ENCODE data around the gene FALEC. TPM values are rescaled to one million over a fixed set of nuclear protein-coding genes. Genes with fewer than 3 reads are reported as not detected.

Gene FALEC
- total RNA-seq, 1 experiment from 2014 or later: 0.59 TPM

DNA sequence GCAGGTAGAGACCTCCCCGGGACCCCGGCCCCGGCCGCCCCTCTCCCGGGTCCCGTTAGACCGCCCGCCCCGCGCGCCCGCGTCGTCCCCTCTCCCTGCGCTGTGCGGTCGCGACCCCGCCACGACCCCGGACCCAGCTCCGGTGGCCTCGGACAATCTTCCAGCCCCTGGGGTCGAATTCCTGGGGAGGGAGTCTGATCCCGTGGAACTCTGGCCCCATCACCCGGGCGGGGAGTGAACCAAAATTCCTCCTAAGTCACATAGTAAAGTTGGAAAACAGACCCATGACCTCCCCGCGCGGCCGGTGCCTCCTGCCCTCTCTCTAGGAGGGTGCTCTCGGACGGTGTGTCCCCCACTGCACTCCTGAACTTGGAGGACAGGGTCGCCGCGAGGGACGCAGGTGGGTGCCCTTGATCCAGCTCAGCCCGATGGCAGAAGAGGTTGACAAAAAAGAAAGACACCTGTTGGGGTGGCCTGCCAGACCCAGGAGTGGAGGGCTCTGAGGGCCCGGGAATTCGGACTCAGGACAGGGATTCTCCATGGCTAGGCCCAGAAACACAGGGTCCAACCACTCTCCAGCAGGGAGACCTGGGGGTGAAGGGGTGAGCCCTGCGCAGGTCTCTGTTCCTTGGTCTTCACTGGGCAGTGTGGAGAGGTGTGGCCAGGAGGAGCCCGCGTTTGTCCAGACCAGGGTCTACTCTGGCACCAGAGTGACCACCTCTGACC, 34.1 kb downstream of the FALEC start:
- CTCF ChIA-PET: interaction anchor here (0.5 to 1.9 kb wide), 5 partner anchors 10 to 310 kb away, joined by 3 to 11 read pairs (median 5); no protein-coding TSS in a partner anchor
- H3K27me3 Mint-ChIP-seq (ENCODE audit: insufficient read depth, unreplicated experiment): no peaks in the 10 kb centered on the region

DNA sequence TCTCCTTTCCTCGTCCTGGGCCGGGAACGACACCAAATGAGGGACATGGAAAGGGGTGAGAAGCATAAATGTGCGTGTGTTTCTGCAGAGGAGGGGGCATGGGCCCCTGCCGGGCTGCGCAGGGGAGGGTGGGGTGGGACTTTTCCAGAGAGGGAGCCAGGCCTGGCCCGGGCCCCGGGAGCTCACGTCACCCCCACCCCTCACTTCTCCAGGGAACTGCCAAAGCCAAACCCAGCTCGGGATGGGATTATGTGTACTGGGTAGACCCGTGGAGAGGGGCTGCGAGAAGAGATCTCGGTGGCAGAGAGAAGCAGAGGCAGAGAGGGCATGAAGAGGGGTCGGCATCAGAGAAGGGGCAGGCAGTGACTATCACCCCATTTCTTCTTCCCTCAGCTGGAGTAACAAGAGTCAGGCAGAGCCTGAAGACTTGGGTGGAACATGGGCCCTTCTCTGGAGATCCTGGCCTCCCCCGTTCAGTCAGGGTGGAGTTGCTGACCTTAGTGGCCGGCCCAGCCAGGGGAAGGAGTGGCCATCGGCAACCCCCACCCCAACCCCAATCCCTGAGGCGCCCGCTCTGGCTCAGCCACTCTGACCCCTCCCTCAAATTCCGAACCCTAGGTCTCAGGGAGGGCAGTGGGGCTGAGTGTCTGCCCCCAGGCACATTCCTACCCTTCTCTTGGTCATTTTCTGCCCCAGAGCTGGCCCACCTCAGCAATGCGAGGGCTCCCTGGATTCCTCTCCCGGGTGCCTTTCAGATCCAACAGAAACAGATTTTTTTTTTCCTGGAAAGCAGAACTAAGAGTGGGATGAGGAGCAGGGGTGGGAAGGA, 34.9 kb downstream of the FALEC start:
- no TSS peak for BruUV-seq (replicated peaks)
- no peaks in the 10 kb centered on the region for H3K27me3 ChIP-seq (replicated peaks; ENCODE audit: control insufficient read depth, insufficient read depth, low read length)
- intact Hi-C loops (cut with micrococcal nuclease; ENCODE audit: unreplicated experiment): no loop called here
- H3K36me3 ChIP-seq (ENCODE audit: control insufficient read depth, insufficient read depth, low read length): no peaks in the 10 kb centered on the region
- peak overlapping the region; percentile 80 for H3K4me3 Mint-ChIP-seq (ENCODE audit: unreplicated experiment)
- H3K27me3 Mint-ChIP-seq (ENCODE audit: insufficient read depth, unreplicated experiment): no peaks in the 10 kb centered on the region
- ChIA-PET POLR2A (interaction anchor here (1.0 to 1.8 kb wide), 4 partner anchors 11 to 19 kb away, joined by 3 to 8 read pairs (median 6); no protein-coding TSS in a partner anchor), CTCF (interaction anchor here (1.1 to 1.9 kb wide), 3 partner anchors 9 to 40 kb away, joined by 5 to 11 read pairs (median 8); no protein-coding TSS in a partner anchor)
- DNase-seq: peak; percentile 49 to 79
- TF ChIP-seq, protein P1, sequence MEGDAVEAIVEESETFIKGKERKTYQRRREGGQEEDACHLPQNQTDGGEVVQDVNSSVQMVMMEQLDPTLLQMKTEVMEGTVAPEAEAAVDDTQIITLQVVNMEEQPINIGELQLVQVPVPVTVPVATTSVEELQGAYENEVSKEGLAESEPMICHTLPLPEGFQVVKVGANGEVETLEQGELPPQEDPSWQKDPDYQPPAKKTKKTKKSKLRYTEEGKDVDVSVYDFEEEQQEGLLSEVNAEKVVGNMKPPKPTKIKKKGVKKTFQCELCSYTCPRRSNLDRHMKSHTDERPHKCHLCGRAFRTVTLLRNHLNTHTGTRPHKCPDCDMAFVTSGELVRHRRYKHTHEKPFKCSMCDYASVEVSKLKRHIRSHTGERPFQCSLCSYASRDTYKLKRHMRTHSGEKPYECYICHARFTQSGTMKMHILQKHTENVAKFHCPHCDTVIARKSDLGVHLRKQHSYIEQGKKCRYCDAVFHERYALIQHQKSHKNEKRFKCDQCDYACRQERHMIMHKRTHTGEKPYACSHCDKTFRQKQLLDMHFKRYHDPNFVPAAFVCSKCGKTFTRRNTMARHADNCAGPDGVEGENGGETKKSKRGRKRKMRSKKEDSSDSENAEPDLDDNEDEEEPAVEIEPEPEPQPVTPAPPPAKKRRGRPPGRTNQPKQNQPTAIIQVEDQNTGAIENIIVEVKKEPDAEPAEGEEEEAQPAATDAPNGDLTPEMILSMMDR (IDR thresholded peaks at IDR 0.05; ENCODE audit: insufficient read depth in 1 of 2, low read depth in 1 of 2, low read length in 1 of 2, severe bottlenecking in 1 of 2, unreplicated experiment in 1 of 2): no peak
- H3K9me3 Mint-ChIP-seq (ENCODE audit: unreplicated experiment): no peaks in the 10 kb centered on the region
- peaks cover 44% of the 10 kb centered on the region for H3K4me1 ChIP-seq
- H3K4me1 Mint-ChIP-seq (ENCODE audit: low read depth, unreplicated experiment): peaks cover 19% of the 10 kb centered on the region
- H3K9me3 ChIP-seq: no peaks in the 10 kb centered on the region
- H3K4me3 ChIP-seq (ENCODE audit: low read depth, low read length): no peak overlapping the region
- peak overlapping the region; percentile 92 for H3K27ac Mint-ChIP-seq (ENCODE audit: unreplicated experiment)
- peaks cover 29% of the 10 kb centered on the region for H3K36me3 Mint-ChIP-seq (ENCODE audit: insufficient read depth, unreplicated experiment)

More for the DNA sequence above, 34.1 kb downstream of the FALEC start:
- Histone ChIP-seq H3K4me3 (ENCODE audit: low read depth, low read length) (peak overlapping the region; percentile 82), H3K9me3 (no peaks in the 10 kb centered on the region), H3K27me3 (replicated peaks; ENCODE audit: control insufficient read depth, insufficient read depth, low read length) (no peaks in the 10 kb centered on the region), H3K36me3 (ENCODE audit: control insufficient read depth, insufficient read depth, low read length) (no peaks in the 10 kb centered on the region), H3K4me1 (peaks cover 44% of the 10 kb centered on the region)
- Mint-ChIP-seq H3K9me3 (ENCODE audit: unreplicated experiment) (no peaks in the 10 kb centered on the region), H3K4me3 (ENCODE audit: unreplicated experiment) (peak overlapping the region; percentile 80), H3K36me3 (ENCODE audit: insufficient read depth, unreplicated experiment) (peaks cover 25% of the 10 kb centered on the region), H3K4me1 (ENCODE audit: low read depth, unreplicated experiment) (peaks cover 21% of the 10 kb centered on the region), H3K27ac (ENCODE audit: unreplicated experiment) (peak overlapping the region; percentile 92)
- intact Hi-C loops (cut with micrococcal nuclease; ENCODE audit: unreplicated experiment): loop anchor here (1.0 to 5.0 kb wide), 2 partner anchors 62 to 85 kb away; partner anchors contain the start of gene TARS2
- TSS peak; percentile 43 for BruUV-seq (replicated peaks)
- peak; percentile 73 to 75 for DNase-seq
- TF ChIP-seq, protein P1 (IDR thresholded peaks at IDR 0.05; ENCODE audit: insufficient read depth in 1 of 2, low read depth in 1 of 2, low read length in 1 of 2, severe bottlenecking in 1 of 2, unreplicated experiment in 1 of 2): no peak
- POLR2A ChIA-PET: interaction anchor here (0.5 to 1.7 kb wide), 5 partner anchors 11 to 80 kb away, joined by 3 to 6 read pairs (median 4); partner anchors contain the start of genes ENSA and MCL1

Data from Caco-2 (cell line).